Activated CD8-positive, alpha-beta T cell treated with anti-CD3 and anti-CD28 coated beads for 36 hours (primary cell): ENCODE results near the gene BUB1B. TPM values are rescaled to one million over a fixed set of nuclear protein-coding genes. Genes with fewer than 3 reads are reported as not detected.
"Not testable (repeated sequence)": the region's sequence is repeated elsewhere in the genome, so short reads cannot be mapped to it uniquely, and the experiment has no call there.

Experiments
- ATAC-seq: fragments of 200-7000 bp; cut with Tn5 transposase; one replicate; pipeline ENCODE4 v1.10.0; 2021; ENCODE audit warnings: mild to moderate bottlenecking, moderate library complexity
- CTCF ChIA-PET: fragments of 350-600 bp; sonication (Branson Sonifier 250); formaldehyde crosslinking; loops from one replicate; lab custom pipeline; 2021; ENCODE audit warnings: antibody characterized with exemption; lab: Charles Lee
- POLR2A ChIA-PET: fragments of 350-600 bp; sonication (Branson Sonifier 250); formaldehyde crosslinking; loops from one replicate; lab custom pipeline; 2021; ENCODE audit warnings: antibody characterized with exemption; lab: Charles Lee
- DNase-seq: peaks from one replicate; pipeline ENCODE4 v3.0.0-alpha.2; 2020
- H3K27ac Mint-ChIP-seq: one replicate; pipeline ENCODE4 v1.8.0; 2021; ENCODE audit warnings: mild to moderate bottlenecking, mixed read lengths
- H3K27me3 Mint-ChIP-seq: one replicate; pipeline ENCODE4 v1.8.0; 2021; ENCODE audit warnings: mixed read lengths
- H3K36me3 Mint-ChIP-seq: one replicate; pipeline ENCODE4 v1.8.0; 2021; ENCODE audit warnings: low read depth, mixed read lengths
- H3K4me1 Mint-ChIP-seq: one replicate; pipeline ENCODE4 v1.8.0; 2021; ENCODE audit warnings: low read depth, mixed read lengths
- H3K4me3 Mint-ChIP-seq: one replicate; pipeline ENCODE4 v1.8.0; 2021; ENCODE audit warnings: mild to moderate bottlenecking, moderate library complexity, mixed read lengths
- H3K9me3 Mint-ChIP-seq: one replicate; pipeline ENCODE4 v1.8.0; 2021; ENCODE audit warnings: mixed read lengths
- CTCF ChIP-seq: fragments of 200-600 bp; IDR thresholded peaks from one replicate; pipeline ENCODE4 v1.8.0; 2022; ENCODE audit warnings: antibody characterized with exemption, mild to moderate bottlenecking
- intact Hi-C: fragments of 100-400 bp; cut with micrococcal nuclease; formaldehyde crosslinking; loops from one replicate; pipeline ENCODE4 v1.10.0; 2022
- total RNA-seq, 2 experiments: library from RNA; stranded (reverse); gene quantifications; one replicate each; pipeline ENCODE4 v1.2.3, GENCODE V29; 2021

BUB1B gene
- total RNA-seq, 2 experiments from 2014 or later = 79.6 to 82.5 TPM

- DNase-seq = no peak
- intact Hi-C loops = no loop called here
- Mint-ChIP-seq H3K4me3 (no peak overlapping the region), H3K27ac (no peak overlapping the region), H3K4me1 (no peaks in the 10 kb centered on the region), H3K36me3 (no peaks in the 10 kb centered on the region), H3K27me3 (peaks cover 2% of the 10 kb centered on the region), H3K9me3 (no peaks in the 10 kb centered on the region)
- no peak for TF ChIP-seq CTCF
- POLR2A ChIA-PET = no interaction called here
- ATAC-seq = no peak
- CTCF ChIA-PET = interaction anchor here (1.0 kb wide), 1 partner anchor 89 kb away, joined by 3 read pairs; no protein-coding TSS in a partner anchor
Measured at GRCh38 chr15:40134885-40135284, 26.0 kb upstream of the BUB1B start.

GRCh38 chr15:40135846-40136450 lies 24.9 kb upstream of the BUB1B start:
- H3K9me3 Mint-ChIP-seq, H3K4me1 Mint-ChIP-seq, DNase-seq, H3K4me3 Mint-ChIP-seq, ATAC-seq, POLR2A ChIA-PET, H3K36me3 Mint-ChIP-seq, intact Hi-C loops, CTCF ChIA-PET, H3K27ac Mint-ChIP-seq, H3K27me3 Mint-ChIP-seq: not testable (repeated sequence)

GRCh38 chr15:40136470-40137302 lies 24.2 kb upstream of the BUB1B start:
- H3K4me1 Mint-ChIP-seq = no peaks in the 10 kb centered on the region
- no peak overlapping the region for H3K4me3 Mint-ChIP-seq
- ChIA-PET POLR2A (no interaction called here), CTCF (no interaction called here)
- H3K27ac Mint-ChIP-seq = no peak overlapping the region
- H3K36me3 Mint-ChIP-seq = no peaks in the 10 kb centered on the region
- no peaks in the 10 kb centered on the region for H3K9me3 Mint-ChIP-seq
- H3K27me3 Mint-ChIP-seq = no peaks in the 10 kb centered on the region
- TF ChIP-seq CTCF = no peak
- DNase-seq (no peak), ATAC-seq (no peak)
- intact Hi-C loops = no loop called here

GRCh38 chr15:40137303-40138200 lies 23.3 kb upstream of the BUB1B start:
- Mint-ChIP-seq H3K4me3 (no peak overlapping the region), H3K36me3 (no peaks in the 10 kb centered on the region), H3K27me3 (no peaks in the 10 kb centered on the region), H3K27ac (no peak overlapping the region), H3K4me1 (no peaks in the 10 kb centered on the region), H3K9me3 (no peaks in the 10 kb centered on the region)
- CTCF ChIA-PET = no interaction called here
- DNase-seq (no peak), ATAC-seq (no peak)
- POLR2A ChIA-PET = no interaction called here
- no peak for TF ChIP-seq CTCF
- intact Hi-C loops = no loop called here

GRCh38 chr15:40138201-40138570 lies 22.7 kb upstream of the BUB1B start:
- DNase-seq, CTCF ChIA-PET, H3K36me3 Mint-ChIP-seq, H3K27me3 Mint-ChIP-seq, H3K27ac Mint-ChIP-seq, H3K4me1 Mint-ChIP-seq, POLR2A ChIA-PET, ATAC-seq, intact Hi-C loops, H3K4me3 Mint-ChIP-seq, H3K9me3 Mint-ChIP-seq: not testable (repeated sequence)
